Islet of Langerhans (tissue), 1 donor: Measurements from ENCODE around the gene NHLRC4.

Experiments used
- FAIRE-seq: peaks from one replicate; lab custom pipeline; 2011; peaks lifted over from hg19 to GRCh38; lab: Jason Lieb, UNC

Gene NHLRC4

GRCh38 chr16:566475-567372 lies at the start of gene NHLRC4:
Gene NHLRC4 (plus strand): TSS chr16:567005. CDS start chr16:568048, 1,043 bp downstream.
- no peak for FAIRE-seq

DNA sequence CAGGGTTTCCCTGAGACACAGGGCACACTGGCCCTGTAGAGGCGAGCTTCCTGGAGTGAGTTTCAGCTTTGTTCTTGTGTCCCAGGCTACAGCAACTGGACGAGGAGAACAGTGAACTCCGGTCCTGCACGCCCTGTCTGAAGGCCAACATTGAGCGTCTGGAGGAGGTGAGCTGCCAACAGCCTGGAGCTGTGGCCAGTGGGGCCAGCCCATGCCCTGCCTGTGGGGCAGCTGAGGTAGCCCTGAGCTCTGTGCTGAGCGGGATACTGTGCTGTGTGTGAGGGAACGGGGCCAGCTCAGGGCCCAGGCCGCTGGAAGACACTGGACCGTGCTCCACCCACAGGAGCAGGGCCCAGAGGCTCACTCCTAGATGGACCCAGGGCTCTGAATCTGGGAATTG lies 47.9 kb upstream of the NHLRC4 start:
- FAIRE-seq, result no peak

GRCh38 chr16:519425-519824 lies 47.4 kb upstream of the NHLRC4 start:
- FAIRE-seq, result no peak

- no peak for FAIRE-seq
These were observed 46.7 kb upstream of the NHLRC4 start for GRCh38 chr16:519841-520687.

DNA sequence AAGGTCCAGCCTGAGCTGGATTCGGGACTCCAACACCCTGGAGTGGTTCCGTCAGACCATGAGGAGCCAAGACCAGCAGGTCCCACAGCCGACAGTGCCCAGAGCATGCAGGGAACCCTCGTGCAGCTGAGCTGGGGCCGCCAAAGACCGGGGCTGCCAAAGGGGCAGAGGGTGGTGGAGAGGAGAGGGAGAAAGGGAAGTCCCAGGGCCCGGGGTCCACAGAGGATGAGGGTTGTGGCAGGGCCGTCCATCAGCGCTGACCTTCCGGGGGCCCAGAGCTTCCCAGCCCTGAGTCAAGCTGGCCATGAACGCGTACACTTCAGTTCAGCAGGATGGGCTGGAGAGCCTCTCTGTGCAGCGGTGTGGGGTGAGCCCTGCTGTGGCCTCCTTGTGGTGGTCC lies 46.0 kb upstream of the NHLRC4 start:
- FAIRE-seq, result no peak

- FAIRE-seq, result no peak
These were observed 45.2 kb upstream of the NHLRC4 start for GRCh38 chr16:521381-522210.

GRCh38 chr16:522320-523096 lies 44.3 kb upstream of the NHLRC4 start:
- FAIRE-seq, result no peak

- no peak for FAIRE-seq
These were observed 43.6 kb upstream of the NHLRC4 start for GRCh38 chr16:523097-523741.

DNA sequence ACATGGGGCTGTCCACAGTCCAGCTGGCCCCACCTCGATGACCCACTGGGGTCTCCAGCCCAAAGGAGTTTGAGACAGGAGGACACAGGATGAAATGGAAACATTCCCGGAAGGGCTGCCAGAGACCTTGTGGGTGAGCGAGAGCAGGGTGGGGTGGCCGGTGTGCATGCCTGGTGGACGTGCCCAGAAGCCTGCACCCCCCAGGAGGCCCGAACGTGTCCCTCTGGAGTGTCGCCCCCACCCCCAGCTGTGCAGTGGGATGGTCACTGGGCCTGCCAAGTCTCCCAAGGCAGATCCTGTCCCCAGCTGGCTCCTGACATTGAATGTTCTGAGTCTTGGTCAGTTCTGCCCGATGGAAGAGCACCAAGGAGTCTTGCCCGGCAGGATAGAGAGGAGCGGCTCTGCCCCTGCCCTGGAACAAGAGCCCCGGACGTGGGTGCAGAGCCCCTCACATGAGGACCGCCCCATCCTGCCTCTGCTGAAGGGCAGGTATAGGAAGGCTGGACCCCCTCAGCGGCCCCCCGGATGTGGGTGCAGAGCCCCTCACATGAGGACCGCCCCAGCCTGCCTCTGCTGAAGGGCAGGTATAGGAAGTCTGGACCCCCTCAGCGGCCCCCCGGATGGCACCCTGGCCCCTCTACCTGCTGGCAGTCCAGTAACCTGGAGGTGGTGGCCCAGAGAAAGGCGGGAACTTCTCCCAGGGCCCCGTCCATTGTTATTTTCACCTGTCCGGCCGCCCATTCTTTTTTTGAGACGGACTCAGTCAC lies 42.3 kb upstream of the NHLRC4 start:
- no peak for FAIRE-seq

DNA sequence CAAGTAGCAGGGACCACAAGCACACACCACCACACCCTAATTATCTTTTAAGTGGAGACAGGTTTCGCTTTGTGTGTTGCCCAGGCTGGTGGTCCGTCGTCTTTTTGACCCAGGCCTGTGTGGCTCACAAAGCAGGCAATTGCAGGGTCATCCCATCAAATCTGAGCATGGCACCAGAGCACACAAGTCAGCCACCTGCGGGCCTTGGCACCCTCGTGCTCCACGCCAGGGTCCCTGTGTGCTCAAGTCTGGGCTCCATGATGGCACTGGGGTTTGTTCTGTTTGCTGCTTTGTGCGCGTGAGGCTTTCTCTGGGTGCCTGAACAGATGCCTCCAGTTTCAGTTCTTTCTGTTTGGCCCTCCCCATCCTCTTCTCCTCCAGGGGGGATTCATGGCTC lies 41.7 kb upstream of the NHLRC4 start:
- no peak for FAIRE-seq

GRCh38 chr16:525520-526180 lies 41.2 kb upstream of the NHLRC4 start:
- FAIRE-seq, result peak; percentile 91

DNA sequence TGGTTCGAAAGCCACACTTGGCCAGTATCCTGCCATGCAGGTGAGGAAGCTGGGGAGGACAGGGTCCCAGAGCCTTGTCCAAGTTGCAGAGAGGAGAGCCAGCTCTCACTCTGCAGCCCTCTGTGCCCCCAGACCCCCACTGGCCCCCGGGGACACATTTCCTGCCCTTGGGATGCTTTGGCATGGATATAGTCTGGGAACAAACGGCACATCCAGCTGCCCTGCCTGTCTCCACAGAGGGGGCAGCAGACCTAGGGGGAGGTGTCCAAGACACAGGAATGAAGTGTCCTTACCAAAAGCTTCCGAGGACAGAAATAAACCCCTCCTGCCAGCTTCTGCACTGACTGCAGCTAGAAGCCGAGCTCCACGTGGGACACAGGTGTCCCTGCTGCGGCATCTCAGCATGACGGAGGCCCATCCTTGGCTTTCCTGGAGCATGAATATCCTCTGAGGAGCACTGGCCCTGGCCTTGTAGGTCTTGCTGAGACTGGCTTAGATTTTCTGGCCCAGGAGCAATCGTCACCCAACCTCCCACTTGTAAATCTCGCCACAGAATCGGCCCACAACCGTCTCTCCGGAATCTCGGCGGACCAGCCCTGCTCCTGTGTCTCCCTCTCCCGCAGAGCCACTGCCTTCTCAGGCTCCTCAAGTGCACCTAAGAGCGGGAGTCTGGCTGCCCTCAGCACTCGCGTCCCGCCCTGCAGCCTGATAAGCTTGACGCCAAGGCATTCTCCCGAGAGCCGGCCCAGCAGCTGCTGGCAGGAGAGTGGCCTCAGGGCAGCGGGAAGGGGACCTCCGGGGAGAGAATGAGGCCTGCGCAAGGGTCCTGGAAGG lies 40.4 kb upstream of the NHLRC4 start:
- no peak for FAIRE-seq

DNA sequence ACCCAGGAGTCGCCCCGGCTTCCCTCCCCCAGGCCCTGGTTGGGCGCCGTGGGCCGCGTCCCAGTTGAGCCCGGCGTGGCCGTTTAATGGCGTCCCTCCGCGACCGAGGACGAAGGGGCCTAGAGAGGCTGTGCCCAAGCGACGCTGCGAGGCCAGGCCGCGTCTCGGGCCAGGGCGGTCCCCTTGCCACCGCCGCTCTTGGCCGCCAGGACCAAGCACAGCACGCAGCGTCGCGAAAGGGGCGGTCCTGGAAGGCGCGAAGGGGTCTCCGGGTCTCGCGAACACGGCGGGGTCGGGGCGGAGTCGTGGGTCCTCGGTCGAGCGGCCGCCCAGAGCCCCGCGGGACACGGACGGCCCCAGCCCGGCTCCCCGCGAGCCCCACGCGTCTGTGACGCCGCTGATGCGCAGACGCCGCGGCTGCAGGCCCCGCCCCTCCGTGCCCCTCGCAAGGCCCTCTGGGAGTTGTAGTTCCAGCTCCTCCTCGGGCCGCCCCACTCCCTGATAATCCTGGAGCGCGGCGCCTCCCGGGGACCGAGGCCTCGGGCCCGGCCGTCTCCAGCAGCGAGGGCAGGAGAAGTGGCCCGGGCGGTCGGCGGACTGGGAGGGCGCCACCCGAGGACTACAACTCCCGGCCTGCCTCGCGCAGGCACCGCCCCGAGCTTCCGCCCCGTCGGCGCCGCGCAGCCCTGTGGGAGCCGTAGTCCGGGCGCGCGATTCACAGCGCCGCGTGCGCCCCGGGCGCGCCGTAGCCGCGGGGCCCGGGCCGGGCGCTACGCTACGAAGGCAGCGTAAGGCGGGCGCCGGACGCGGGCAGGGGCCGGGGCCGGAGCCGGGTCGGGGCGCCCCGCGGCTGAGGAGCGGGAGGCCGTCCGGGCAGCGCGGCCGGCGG lies 39.5 kb upstream of the NHLRC4 start, which contains the start of gene CAPN15:
TSS of gene CAPN15 (plus strand) at position 698 of the 889 bp plus-strand sequence. CDS start 19,127 bp downstream, outside the sequence.
- FAIRE-seq, result no peak

DNA sequence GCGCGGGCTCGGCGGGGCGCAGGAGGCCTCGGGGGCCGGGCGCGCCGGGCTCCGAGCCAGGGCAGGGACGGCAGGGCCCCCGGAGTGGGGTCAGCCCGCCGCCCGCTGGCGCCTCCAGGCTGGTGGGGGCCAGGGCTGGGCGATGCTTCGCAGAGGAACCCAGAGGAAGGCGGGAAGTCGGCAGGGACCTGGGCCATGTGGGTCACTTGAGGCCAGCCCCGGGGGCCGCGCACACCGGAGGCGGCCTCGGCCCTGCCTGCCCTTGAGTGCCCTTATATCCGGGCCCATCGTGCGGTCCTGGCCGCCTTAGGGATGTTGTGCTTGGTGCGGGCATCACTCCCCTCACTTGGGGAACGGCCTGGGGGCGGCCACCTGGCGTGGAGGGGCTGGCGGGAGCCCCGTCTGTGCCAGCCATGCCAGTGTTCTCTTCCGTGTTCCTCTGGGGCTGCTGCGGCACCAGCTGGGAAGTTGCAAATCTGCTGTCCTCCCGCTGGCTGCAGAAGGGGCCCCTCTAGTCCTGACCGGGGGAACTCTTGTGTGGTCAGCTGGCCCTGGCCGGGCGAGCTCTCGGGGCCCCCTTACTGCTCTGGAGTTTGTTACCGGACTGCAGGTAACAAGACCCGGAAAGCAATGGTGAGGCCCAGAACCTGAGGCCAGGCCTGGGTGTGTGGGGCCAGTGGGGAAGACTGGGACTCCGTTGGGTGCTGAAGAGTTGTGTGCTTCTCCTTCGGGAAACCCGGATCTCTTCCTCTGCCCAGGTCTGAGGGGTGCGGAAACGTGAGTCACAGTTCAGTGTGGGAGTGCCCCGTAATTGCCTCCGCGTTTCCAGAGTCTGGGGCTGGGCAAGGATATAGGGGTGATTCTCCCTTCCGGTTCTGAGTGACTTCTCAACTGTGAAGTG lies 38.4 kb upstream of the NHLRC4 start:
- FAIRE-seq, result no peak

- no peak for FAIRE-seq
These were observed 37.7 kb upstream of the NHLRC4 start for GRCh38 chr16:529012-529575.
